Fibroblast of lung (primary cell): ENCODE data around the gene ANKRD13A. TPM values are rescaled to one million over a fixed set of nuclear protein-coding genes. Genes with fewer than 3 reads are reported as not detected.

Experiments used
- DNase-seq, 2 donors: peaks; one replicate each; pipeline versions ENCODE4 v3.0.0 to v3.0.0-alpha.2; 2010; ENCODE audit warnings: low read depth in 2 of 2
- H2AFZ ChIP-seq: 2 replicates; pipeline ENCODE4 v1.5.1; 2012; ENCODE audit warnings: low read length, control low read depth, inconsistent platforms
- H3K27ac ChIP-seq: 2 replicates; pipeline ENCODE4 v1.5.1; 2011; ENCODE audit warnings: low read length, control low read depth; ENCODE audit not compliant: insufficient read depth
- H3K27me3 ChIP-seq: 2 replicates; pipeline ENCODE4 v1.5.1; 2011; ENCODE audit warnings: mild to moderate bottlenecking, low read length; ENCODE audit not compliant: control insufficient read depth, insufficient read depth
- H3K36me3 ChIP-seq: 2 replicates; pipeline ENCODE4 v1.5.1; 2011; ENCODE audit warnings: low read length; ENCODE audit not compliant: control insufficient read depth, insufficient read depth
- H3K4me1 ChIP-seq: 2 replicates; pipeline ENCODE4 v1.5.1; 2011; ENCODE audit warnings: low read length; ENCODE audit not compliant: control insufficient read depth, insufficient read depth; ENCODE audit errors: extremely low read depth
- H3K4me2 ChIP-seq: 2 replicates; pipeline ENCODE4 v1.5.1; 2011; ENCODE audit warnings: low read length, control low read depth; ENCODE audit not compliant: insufficient read depth; ENCODE audit errors: extremely low read depth
- H3K4me3 ChIP-seq, 4 experiments: fragments of 200-600 bp in 1 of 4; sonication (generic) in 1 of 4; replicated peaks in 1 of 4; 2 replicates each; pipeline ENCODE4 v1.5.1; 2011 to 2016; ENCODE audit warnings: low read length in 4 of 4, low read depth in 3 of 4, mild to moderate bottlenecking in 3 of 4, control low read depth in 2 of 4, inconsistent platforms in 1 of 4, mixed read lengths in 1 of 4; ENCODE audit not compliant: insufficient read depth in 1 of 4; ENCODE audit errors: control extremely low read depth in 1 of 4
- H3K79me2 ChIP-seq: 2 replicates; pipeline ENCODE4 v1.5.1; 2012; ENCODE audit warnings: mild to moderate bottlenecking, low read length, inconsistent platforms; ENCODE audit not compliant: control insufficient read depth, insufficient read depth
- H3K9ac ChIP-seq: 2 replicates; pipeline ENCODE4 v1.5.1; 2011; ENCODE audit warnings: mild to moderate bottlenecking, low read length, control low read depth; ENCODE audit not compliant: insufficient read depth
- H3K9me3 ChIP-seq: 2 replicates; pipeline ENCODE4 v1.5.1; 2012; ENCODE audit warnings: low read depth, low read length; ENCODE audit not compliant: control insufficient read depth, insufficient read depth
- H4K20me1 ChIP-seq: 2 replicates; pipeline ENCODE4 v1.5.1; 2011; ENCODE audit warnings: low read length; ENCODE audit not compliant: control insufficient read depth, insufficient read depth; ENCODE audit errors: extremely low read depth
- EZH2 ChIP-seq: IDR thresholded peaks from 2 replicates; pipeline ENCODE4 v1.5.1; 2012; ENCODE audit warnings: low read length, control low read depth, mild to moderate bottlenecking; ENCODE audit errors: missing control alignments
- polyA plus RNA-seq, 2 donors: library from polyadenylated mRNA; depleted of rRNA in 1 of 2; stranded (reverse) in 1 of 2; unstranded in 1 of 2; fragments of >200 nt; gene quantifications; 2 replicates each; pipeline ENCODE4 v1.2.1, GENCODE V29; 2011 to 2012; ENCODE audit warnings: missing spikeins in 1 of 2
- total RNA-seq: library from RNA; depleted of rRNA; stranded (reverse); fragments of >200 nt; gene quantifications from 2 replicates; pipeline ENCODE4 v1.2.1, GENCODE V29; 2014
- TF ChIP-seq, protein P1 (sequence below), 2 donors: IDR thresholded peaks in 1 of 2; conservative IDR thresholded peaks in 1 of 2; 1 replicate in 1 of 2; 2 replicates in 1 of 2; pipeline ENCODE4 v1.5.1; 2011 to 2012; ENCODE audit warnings: low read length in 2 of 2, control low read depth in 1 of 2, inconsistent platforms in 1 of 2, low read depth in 1 of 2, mild to moderate bottlenecking in 1 of 2

Gene ANKRD13A
- total and polyA plus RNA-seq, 2 donors (not counting 1 experiment from before 2014, with no cell fraction given), result 168 to 340 TPM

DNA sequence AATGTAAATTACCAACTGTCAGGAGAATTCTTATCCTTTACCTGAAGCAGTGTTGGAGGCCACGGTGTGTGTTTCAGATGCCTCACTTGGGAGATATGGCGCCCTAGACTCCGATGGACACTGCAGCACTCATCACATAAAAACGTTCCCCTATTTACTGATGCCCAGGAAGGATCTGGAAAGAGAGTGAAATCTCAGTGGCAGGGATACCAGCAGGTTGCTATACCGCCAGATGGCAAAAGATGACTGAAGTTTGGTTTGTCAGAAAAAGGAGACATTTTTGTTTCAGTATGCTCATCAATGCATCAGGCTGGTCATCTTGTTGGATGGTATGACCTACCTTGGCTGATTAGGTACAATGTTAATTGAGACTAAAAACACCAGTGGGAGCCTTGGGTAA, 7.6 kb upstream of the ANKRD13A start:
- H3K4me2 ChIP-seq, result no peak overlapping the region
- no peak for TF ChIP-seq EZH2
- TF ChIP-seq, protein P1, sequence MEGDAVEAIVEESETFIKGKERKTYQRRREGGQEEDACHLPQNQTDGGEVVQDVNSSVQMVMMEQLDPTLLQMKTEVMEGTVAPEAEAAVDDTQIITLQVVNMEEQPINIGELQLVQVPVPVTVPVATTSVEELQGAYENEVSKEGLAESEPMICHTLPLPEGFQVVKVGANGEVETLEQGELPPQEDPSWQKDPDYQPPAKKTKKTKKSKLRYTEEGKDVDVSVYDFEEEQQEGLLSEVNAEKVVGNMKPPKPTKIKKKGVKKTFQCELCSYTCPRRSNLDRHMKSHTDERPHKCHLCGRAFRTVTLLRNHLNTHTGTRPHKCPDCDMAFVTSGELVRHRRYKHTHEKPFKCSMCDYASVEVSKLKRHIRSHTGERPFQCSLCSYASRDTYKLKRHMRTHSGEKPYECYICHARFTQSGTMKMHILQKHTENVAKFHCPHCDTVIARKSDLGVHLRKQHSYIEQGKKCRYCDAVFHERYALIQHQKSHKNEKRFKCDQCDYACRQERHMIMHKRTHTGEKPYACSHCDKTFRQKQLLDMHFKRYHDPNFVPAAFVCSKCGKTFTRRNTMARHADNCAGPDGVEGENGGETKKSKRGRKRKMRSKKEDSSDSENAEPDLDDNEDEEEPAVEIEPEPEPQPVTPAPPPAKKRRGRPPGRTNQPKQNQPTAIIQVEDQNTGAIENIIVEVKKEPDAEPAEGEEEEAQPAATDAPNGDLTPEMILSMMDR (conservative IDR thresholded peaks at IDR 0.05 in 1 of 2, IDR thresholded peaks at IDR 0.05 in 1 of 2; ENCODE audit: low read depth in 1 of 2, low read length in 2 of 2), result no peak
- no peaks in the 10 kb centered on the region for H3K27me3 ChIP-seq
- no peaks in the 10 kb centered on the region for H3K36me3 ChIP-seq
- no peak overlapping the region for H3K9ac ChIP-seq
- H2AFZ ChIP-seq, result no peak overlapping the region
- peaks cover 53% of the 10 kb centered on the region for H3K79me2 ChIP-seq
- no peaks in the 10 kb centered on the region for H3K9me3 ChIP-seq
- no peak for DNase-seq
- peaks cover 2% of the 10 kb centered on the region for H3K4me1 ChIP-seq
- no peak overlapping the region for H3K27ac ChIP-seq
- no peak overlapping the region for H3K4me3 ChIP-seq
- no peaks in the 10 kb centered on the region for H4K20me1 ChIP-seq

DNA sequence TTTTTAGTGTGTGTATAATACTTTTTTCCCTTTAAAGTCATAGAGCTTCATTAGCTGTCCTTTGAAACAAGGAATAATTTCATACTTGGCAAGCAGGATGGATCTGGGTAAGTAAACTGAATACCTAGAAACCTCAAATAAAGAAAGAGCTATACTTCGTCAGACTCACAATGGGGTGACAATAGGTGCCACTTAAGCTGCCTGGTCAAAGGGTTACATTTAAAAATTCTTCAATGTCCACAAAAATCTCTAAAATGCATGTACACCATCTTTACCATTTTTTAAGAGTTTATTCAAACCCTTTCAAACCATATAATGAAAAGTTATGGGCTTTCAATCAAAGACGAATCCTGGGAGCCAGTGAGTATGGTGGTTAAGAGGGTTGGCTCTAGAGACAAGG, 6.1 kb upstream of the ANKRD13A start:
- no peak overlapping the region for H3K9ac ChIP-seq
- H4K20me1 ChIP-seq, result no peaks in the 10 kb centered on the region
- no peak overlapping the region for H3K27ac ChIP-seq
- no peak for TF ChIP-seq EZH2
- TF ChIP-seq, protein P1 (conservative IDR thresholded peaks at IDR 0.05 in 1 of 2, IDR thresholded peaks at IDR 0.05 in 1 of 2; ENCODE audit: low read depth in 1 of 2, low read length in 2 of 2), result no peak
- no peak overlapping the region for H2AFZ ChIP-seq
- H3K4me2 ChIP-seq, result no peak overlapping the region
- no peaks in the 10 kb centered on the region for H3K9me3 ChIP-seq
- H3K27me3 ChIP-seq, result no peaks in the 10 kb centered on the region
- no peaks in the 10 kb centered on the region for H3K36me3 ChIP-seq
- no peak overlapping the region for H3K4me3 ChIP-seq
- H3K79me2 ChIP-seq, result peaks cover 53% of the 10 kb centered on the region
- peak in 1 of 2 donors; percentile 56 for DNase-seq
- H3K4me1 ChIP-seq, result peaks cover 2% of the 10 kb centered on the region

- Histone ChIP-seq H3K27ac (no peak overlapping the region), H3K79me2 (peaks cover 53% of the 10 kb centered on the region), H3K9ac (no peak overlapping the region)
Measured at GRCh38 chr12:109994401-109995175, 4.6 kb upstream of the ANKRD13A start.

More at GRCh38 chr12:109994401-109995175, 4.6 kb upstream of the ANKRD13A start:
- Histone ChIP-seq H3K4me2 (peak overlapping the region; percentile 71), H3K4me1 (peaks cover 7% of the 10 kb centered on the region), H3K4me3 (peak overlapping the region; percentile 54 to 97 (median 80)), H3K9me3 (no peaks in the 10 kb centered on the region), H3K27me3 (no peaks in the 10 kb centered on the region), H2AFZ (no peak overlapping the region), H3K36me3 (no peaks in the 10 kb centered on the region), H4K20me1 (no peaks in the 10 kb centered on the region)
- no peak for TF ChIP-seq EZH2
- TF ChIP-seq, protein P1 (conservative IDR thresholded peaks at IDR 0.05 in 1 of 2, IDR thresholded peaks at IDR 0.05 in 1 of 2; ENCODE audit: low read depth in 1 of 2, low read length in 2 of 2), result no peak
- DNase-seq, result no peak
